Measurements from ENCODE around the gene EVC.
"Not testable (repeated sequence)": the region's sequence is repeated elsewhere in the genome, so short reads cannot be mapped to it uniquely, and the experiment has no call there.

Gene EVC

DNA sequence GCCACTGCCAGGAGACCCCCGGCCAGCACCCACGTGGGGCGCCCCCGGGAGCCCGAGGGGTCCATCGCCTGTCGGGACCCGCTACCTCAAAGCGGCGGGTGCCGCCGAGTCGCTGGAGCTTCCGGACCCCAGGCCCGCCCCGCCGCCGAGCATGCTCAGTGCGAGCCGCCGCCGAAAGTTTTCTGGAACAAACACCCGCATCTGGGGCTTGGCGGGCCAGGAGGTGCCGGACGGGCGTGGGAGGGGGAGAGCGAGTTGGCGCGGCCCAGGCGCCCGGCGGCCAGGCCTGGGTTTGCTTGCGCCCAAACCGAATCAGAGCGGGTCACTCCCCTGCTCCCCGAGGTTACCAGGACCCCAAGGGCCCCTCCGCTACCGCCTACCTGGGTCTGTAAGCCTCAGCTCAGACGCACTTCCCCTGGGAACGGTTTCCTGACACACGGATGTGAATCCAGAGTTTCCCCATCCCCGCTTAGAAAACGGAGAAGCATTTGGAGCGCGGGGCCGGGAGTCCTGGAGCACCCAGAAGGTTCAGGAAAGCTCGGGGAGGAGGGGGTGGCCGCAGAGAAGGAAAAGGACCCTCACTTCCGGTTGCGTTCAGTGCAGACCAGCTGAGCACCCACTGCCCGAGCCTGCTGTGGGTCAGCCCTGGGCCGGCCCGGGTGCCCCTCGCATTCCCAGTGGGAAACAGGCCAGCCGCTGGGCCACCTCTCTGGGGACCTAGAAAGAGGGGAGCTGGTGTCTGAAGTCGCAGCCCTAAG lies 2.4 kb upstream of the EVC start, which contains the start of gene EVC2:
EVC2 (minus strand) TSS at position 111 of the 758 bp plus-strand sequence; CDS start at position 65, 46 bp downstream.
- FAIRE-seq, result no peak

DNA sequence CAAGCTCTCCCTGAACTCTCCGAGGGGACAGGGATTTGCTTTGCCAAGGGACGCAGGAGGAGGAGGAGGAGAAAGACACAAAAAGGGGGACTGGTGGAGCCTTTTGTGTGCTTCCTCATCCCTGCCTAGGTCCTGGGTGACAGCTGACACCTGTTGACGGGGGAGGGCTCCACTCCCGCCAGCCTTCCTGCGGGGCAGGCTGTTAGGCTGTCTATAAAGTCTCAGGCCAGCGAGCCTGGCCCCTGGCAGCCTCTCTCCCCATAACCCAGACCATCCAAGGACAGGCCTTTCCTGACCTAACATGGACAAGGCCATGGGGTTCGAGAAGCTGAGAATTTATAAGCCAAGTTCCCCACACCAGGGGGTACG lies 1.8 kb upstream of the EVC start:
- no peak for FAIRE-seq

DNA sequence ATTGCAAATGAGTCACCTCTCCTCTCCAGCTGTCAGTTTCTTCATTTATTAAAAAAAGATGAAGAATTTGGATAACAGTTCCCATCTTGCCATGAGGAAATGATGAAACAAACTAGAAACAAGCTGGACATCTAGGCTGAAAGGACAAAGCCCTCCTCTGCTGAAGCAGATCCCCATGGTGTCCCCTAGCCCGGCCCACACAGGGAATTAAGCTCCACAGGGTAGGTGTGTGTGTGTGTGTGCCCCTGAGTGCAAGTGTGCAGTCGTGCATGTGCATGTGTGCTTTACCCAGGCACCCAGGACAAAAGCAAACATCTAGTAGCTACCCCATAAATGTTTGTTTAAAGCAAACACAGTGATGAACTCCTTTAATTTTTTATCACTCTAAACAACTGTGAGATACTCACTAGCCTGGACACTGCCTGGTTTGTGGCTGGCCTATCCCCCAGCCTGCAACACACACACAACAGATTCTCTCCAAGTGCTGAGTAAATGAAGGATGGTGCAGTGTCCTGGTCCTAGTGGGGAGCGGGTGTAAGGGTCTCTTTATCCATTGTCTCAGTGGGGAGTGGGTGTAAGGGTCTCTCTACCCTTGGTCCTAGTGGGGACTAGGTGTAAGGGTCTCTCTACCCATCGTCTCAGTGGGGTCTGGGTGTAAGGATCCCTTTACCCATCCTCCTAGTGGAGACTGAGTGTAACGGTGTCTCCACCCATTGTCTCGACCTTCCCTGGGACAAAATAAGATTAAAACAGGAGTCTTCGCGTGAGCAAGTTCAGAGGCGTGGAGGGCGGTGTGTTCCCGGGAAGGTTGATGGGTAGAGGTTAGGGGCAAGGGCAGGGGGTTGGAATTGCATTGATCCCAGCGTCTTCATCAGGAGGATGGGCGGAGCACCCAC lies 688 bp upstream of the EVC start:
- FAIRE-seq, result no peak

DNA sequence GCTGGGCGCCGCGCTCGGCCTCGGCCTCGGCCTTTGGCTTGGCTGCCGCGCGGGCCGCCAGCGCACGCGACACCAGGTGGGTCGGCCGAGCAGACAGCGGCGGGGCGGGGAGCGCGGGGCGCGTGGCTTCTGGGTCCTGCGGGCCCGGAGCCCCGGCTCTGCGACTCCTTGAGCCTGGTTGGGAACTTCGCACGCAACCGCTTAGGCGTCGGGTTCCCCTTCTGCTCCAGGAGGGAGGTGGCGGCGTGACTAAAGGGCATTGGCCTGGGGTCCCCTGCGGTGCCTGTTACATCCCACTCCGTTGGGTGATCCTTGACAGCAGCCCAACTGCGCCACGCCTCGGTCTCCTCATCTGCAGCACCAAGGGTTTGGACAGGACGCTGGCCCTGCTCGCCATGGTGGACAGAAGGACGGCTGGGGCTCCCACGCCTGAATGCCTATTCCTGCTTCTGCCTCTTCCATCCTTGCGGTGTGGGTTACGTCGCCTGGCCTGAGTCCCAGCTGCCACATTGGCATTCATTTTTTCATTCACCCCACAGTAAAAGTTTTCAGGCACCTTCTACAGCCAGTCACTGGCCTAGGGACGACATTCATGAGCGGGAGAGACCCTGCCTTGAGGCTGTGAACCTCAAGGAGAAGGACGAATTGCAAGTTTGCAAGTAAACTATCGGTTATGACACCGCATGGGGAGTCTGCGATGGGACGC lies 631 bp downstream of the EVC start:
- no peak for FAIRE-seq

DNA sequence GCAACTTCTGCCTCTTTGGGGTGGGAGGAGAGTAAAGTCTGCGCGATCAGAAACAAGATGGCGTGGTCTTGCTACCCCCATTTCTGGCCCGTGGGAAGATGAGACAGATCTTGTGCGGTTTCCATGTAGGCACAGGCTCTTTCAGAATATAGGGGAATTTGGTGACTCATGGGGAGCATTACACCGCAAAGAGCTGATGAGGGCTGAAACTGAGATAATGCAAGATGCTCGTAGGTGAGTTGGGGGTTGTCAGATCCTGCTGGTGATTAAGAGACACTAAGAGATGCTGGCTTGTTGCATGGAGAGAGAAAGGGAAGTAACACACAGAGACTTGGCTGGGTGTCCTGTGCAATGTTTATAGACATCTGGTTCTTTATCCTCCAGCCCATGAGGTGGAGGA lies 1.5 kb downstream of the EVC start:
- FAIRE-seq, result no peak

DNA sequence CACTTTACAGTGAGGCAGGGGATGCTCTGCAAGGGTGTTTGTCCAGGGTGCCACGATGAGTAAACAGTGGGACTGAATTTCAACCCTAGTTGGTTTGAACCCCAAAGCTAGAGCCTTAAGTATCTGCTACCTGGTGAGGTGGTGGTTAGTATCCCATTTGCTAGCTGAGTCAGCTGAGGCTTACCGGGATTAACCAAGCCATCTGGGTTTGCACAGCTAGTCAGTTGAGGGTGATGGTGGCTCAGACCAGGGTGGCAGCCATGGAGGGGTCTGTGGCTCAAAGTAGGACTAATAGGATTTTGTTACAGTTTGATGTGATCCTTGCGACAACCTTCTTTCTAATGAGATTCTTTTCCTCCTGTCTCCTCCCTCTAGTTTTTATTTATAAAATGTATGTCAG lies 1.9 kb downstream of the EVC start:
- no peak for FAIRE-seq

DNA sequence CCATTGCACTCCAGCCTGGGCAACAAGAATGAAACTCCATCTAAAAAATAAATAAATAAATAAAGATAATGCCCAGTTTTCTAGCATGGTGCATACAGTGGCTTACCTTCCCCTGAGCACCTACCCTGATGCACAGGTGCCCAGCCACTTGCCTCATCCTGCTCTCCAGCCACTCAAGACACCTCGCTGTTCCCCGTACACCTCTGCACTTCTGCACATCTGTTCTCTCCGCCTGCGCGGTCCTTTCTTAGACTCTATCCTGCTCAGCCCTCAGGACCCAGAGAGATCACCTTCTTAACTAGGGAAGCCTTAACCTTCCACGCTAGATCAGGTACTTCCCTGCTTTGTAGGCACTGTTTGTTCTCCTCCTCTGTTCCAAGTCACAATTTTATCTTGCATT lies 2.9 kb downstream of the EVC start:
- FAIRE-seq, result no peak

DNA sequence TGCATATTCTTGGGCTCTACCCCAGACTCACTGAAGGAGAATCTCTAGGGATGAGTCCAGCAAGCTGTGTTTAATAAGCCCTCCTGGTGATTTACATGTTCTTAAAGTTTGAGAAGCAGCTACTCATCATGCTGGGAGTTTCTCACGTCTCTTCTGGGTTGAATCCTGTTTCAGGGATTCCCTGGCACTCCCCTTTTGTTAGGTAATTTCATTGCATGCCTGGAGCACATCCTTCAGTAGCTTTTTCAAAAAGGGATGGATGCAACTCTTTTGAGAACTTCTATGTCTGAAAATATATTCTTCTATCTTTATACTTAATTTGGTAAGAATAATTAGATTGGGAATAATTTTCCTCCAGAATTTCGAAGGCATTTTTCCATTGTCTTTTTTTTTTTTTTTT lies 4.4 kb downstream of the EVC start:
- FAIRE-seq, result no peak

DNA sequence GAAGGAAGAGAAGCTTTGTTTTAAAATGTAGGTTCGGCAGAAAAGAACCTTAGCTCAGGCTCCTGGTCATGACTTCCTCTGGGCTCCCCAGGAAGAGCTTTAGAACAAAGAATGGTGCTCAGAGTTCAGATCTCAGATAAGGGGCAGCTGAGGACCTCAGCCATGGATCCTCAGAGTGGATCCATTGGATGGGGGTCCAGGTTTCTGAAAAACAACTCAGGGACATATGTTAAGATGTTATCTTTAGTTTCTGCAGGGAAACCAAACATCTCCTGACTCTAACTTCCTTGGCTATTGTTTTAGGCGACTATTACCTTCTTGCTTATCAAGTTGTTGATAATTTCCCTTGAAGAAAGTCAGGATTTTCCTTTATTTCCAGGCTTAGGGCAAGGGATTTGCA lies 5.4 kb downstream of the EVC start:
- no peak for FAIRE-seq

DNA sequence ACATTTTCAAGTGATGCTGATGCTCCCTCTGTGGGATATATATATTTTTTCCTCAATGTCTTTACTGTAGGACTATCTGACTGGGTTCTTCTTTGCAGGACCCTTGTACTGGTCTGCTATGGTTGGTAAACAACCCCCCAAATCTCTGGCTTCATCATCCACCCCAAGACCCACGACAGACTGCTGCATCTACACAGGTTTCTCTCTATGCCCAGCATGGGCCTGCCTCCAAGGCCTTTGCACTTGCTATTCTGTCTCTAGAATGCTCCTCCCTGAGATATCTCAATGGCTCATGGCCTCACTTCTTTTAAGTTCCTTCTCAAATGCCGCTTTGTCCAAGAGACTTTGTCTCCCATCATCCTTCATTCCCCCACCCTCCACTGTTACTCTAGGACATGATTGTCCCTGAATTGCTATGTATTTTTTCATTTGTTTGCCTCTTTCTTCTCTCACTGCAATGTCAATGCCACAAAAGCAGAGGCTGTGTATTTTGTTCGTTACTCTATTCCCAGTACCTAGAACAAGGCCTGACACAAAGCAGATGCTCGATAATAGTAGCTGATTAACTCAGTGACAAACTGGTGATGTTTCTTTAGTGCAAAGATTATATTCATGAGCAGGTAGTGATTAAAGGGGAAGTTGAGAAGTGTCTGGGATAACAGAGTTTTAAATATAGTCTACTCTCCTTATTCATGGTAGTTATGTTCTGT lies 6.6 kb downstream of the EVC start:
- no peak for FAIRE-seq

DNA sequence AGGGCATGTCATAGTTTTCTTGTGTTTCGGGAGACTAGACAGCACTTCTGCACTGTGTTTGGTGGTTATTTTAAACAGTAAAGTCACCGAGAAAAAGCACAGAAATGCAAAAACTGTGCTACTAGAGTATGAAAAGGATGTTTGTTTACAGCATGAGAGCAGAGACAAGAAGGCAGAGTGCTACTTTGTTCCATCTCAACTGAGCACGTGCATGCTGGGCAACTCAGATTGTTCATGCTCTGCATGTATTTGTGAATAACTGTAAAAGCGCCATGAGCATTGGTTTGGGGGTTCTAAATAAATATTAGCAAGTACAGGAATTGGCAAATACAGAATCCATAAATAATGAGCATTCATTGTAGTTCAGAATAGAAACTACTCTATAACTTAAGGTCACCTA lies 7.4 kb downstream of the EVC start:
- FAIRE-seq, result no peak

DNA sequence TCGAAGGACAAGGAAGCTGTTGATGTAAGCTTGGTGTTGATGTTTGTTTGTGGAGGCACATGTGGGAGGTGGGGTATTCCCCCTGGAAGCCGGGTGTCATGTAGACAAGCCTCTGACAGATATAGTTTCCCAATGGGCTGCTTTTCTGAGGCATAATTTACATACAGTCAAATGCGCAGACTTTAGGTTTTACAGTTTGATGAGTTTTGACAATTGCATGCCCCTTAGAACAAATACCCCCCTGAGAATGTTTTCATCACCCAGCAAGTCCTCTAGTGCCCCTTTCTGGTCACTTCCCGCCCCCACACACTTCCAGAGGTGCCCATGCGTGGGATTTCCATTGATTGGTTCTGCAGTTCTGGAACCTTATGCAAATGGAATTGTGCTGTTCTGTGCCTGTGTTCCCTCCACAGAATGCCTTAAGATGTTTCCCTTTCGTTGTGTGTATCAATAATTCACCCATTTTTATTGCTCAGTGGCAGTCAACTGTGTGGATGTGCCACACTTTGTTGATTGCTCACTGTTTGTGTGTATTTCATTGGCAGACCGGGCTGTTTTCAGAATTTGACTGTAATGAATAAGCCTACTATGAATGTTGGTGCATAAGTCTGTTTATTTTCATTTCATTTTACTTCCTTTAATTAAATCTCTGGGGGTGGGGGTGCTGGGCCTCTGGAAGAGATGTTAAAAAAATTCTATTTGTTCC lies 8.5 kb downstream of the EVC start:
- no peak for FAIRE-seq

DNA sequence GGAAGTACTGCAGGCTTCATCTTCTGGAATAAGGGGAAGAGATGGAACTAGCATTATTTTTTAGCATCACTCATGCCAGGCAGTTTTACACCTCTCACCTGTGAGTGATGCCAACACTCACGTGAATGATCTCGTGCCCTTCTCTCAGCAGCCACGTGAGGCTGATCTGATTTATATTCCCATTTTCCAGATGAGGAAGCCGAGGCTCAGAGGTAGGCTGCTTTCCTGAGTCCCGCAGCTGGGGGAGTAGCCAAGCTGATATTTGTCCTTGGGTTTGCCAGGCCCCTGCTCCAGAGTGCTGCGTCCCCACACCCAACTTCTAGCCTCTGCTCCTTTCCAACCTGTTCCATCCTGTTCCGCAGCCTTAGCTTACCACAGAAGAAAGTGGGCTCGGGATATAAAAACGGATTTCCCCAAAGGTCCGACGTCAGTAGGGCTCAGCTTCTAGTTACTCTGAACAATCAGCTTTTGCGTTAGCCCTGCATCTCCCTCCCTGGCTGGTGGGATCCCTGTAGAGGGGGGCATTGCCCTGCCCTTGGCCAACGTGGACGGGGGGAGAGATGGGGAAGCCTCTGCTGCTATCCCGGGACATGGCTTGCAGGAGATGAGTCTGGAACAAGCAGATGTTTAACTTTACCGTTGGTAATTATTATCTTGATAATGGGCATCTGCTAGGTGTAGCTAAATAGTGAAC lies 9.3 kb downstream of the EVC start:
- no peak for FAIRE-seq

DNA sequence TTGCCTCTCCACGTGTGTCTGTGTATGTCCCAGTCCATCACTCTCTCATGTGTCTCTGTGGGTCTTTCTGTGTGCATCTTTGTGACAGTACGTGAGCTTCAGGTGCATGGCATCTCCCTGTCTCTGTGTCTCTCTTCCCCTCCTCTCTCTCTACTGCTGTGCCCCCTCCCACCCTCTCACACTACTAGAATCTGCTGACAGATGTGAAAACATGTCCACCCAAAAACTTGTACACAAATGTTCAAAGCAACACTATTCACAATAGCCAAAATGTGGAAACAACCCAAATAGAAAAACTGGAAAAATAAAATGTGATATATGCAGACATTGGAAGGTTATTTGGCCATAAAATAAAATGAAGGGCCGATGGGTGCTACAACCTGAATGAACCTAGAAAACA lies 10.0 kb downstream of the EVC start:
- FAIRE-seq, result no peak

DNA sequence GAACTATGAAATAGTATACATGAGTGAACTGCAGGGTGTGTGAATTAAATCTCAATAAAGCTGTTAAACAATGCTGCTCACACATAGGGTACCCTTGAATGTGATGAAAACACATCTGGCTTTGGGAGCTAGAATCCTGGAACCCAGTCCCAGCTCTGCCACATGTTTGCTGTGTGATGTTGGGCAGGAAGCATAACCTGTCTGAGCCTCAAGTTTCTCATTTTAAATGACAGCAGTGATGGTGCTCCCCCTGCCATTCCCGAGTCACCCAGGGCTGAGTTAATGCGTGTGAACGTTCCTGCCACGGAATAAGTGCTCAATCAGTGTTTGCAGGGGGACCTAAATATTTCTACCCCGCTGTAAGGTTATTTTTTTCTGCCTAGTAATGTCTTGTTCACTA lies 10.9 kb downstream of the EVC start:
- no peak for FAIRE-seq

DNA sequence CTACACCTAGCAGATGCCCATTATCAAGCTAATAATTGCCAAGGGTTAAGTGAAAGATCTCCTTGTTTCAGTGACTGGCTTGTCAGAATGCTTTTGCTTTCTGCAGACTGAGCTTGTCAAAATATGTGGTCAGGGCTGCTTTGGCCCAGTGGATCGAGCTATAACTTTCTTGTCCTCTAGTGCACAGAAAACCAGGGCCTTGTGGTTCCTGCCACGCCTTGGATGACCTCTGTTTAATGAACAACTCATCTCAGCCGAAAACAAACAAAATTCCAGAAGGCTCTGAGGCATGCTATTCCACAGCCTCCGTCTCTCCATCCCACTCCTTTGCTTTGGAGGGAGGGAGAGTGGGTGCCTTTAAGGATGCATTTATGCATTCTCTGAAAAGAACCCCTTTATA lies 11.3 kb downstream of the EVC start:
- no peak for FAIRE-seq

DNA sequence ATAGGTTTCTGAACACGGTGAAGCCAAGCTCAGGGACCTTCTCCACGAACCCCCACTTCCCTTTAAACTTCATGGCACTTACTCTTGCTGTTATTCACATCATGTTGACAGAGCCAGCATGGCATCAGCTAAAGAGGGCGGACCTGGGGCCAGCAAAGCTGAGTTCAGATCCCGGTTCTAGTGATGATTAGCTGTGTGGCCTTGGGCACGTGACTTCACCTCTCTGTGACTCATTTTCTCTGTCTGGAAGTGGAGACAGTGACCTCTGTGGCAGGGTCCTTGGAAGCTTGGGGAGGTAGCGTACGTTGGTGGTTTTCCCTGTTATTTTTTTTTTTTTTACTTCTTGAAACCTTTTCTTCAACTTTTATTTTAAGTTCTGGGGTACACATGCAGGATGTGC lies 13.4 kb downstream of the EVC start:
- no peak for FAIRE-seq

DNA sequence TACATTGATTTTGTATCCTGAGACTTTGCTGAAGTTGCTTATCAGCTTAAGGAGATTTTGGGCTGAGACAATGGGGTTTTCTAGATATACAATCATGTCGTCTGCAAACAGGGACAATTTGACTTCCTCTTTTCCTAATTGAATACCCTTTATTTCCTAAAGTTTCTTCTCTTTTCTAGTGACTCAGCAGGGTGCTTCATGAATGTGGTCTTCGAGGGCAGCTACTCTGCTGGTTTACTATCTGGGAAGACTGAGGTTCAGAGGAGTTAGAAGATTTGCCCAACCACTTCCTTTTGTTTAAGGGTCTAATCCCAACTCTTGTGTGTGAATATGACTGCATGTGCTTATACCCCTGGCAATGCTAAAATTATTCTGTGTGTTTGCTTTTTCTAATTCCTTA lies 17.4 kb downstream of the EVC start:
- not testable (repeated sequence) for FAIRE-seq

DNA sequence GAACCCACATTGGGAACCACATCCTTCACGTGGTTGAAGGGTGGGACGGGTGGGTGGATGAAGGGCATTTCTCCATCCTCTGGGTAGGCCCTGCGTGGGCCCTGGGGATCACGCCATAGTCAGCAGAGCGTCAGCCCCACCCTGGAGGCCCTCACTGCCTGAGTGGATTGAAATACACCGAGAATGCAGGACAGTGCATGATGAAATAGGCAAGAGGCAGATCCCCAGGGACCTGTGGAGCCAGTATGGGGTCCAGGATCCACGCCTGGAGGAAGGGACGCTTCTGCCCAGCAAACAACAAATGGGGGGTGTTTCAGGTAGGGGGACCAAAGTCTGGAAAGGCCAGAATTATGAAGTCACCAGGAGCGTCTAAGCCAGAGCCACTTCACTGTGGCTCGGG lies 19.4 kb downstream of the EVC start:
- no peak for FAIRE-seq

DNA sequence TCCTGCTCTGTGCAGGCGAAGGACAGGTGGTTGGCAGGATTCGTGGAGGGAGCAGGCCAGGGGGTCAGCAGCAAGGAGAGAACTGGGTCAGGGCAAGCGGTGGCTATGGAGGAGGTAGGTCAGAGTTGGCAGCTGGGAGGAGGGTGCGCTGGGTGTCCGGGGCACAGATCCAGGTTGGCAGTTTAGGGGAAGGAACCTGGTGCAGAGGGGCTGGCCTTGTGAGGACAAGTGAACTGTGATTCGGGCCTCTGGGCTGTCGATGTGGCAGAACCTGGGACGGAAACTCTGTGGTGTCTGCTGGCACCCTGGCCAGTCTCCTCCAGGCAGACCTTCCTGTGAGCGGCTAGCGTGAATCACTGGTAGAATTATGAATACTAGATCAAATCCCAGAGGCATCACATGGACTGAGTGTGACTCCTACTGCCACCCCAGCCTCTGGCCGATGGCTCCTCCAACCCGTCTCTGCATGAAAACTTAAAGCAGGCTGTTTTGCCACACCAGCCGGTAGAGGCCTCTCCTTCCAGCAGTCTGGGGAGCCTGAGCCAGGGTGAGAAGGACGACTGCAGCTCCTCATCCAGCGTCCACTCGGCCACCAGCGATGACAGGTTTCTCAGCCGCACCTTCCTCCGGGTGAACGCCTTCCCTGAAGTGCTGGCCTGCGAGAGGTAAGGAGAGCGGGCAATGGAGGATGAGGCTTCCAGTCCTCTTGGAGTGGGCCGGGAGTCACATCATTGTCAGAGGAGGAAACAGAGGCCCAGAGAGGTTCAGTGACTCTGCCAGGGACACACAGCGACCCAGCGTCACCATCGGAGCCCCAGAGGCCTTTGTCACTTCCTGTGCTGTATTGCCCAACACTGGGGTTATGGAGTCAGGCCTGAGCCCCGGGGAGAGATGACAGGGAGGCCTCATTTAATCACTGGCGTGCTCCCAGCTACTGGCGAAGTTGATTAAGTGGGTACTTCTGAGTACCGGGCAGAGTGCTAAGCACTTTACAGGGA lies 20.3 kb downstream of the EVC start:
- FAIRE-seq, result no peak
